Posterior vena cava (tissue), 2 donors: Measurements from ENCODE around the gene SPOCK2. TPM values are rescaled to one million over a fixed set of nuclear protein-coding genes. Genes with fewer than 3 reads are reported as not detected.

Experiments
- DNase-seq: peaks from one replicate; pipeline ENCODE4 v3.0.0-alpha.2; 2020; ENCODE audit warnings: low spot score
- intact Hi-C, 2 donors: fragments of 100-400 bp; cut with DNase I; formaldehyde crosslinking; loops; one replicate each; pipeline versions ENCODE4 v1.14.1 to v1.14.2; 2022 to 2023
- total RNA-seq, 2 donors: library from RNA; stranded (reverse); fragmentation: NEBNext Ultra II Directional; extraction: Animal tissue kit (Norgen Biotek cat#: 25700); gene quantifications; one replicate each; pipeline ENCODE4 v1.2.1, GENCODE V29; 2021
- donor health status: DM: yes; HTN: yes; CAD: no.
- donor health status: DM: yes; HTN: yes; CAD: no.

Gene SPOCK2
- total RNA-seq, 2 donors from 2014 or later: 2.4 to 4.5 TPM

DNA sequence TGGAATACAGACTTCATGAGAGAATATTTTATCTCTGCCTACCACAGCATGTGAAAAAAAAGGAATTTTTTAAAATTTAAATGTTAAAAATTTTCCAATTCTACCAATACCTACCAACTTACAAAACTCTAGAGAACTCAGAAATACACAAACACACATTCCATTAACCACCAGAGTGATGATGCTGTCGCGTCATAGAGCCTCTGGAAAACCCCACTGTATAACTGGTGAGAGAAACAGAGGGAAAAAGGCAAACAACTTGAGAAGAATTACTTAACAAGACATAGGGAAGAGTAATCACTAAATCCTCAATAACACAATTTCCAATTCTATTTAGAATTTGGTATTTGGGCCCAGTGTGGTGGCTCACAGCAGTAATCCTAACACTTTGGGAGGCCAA is 6.2 kb upstream of the SPOCK2 start:
- intact Hi-C loops: no loop called here
- no peak for DNase-seq

DNA sequence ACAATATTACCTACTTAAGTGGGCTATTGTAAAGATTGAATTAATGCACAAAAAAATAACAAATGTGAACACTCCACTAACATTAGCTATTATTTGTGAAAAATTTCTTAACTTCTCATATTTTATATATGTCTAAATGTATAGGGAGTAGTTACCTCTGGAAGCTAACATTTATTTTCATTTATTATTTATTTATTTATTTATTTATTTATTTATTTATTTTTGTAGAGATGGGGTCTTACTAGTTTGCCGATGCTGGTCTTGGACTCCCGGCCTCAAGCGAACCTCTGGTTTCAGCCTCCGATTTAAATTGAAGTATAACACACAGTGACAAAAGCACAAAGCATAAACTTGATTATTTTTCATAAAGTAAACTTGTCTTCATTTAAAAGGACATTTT is 5.1 kb upstream of the SPOCK2 start:
- DNase-seq: no peak
- intact Hi-C loops: no loop called here

DNA sequence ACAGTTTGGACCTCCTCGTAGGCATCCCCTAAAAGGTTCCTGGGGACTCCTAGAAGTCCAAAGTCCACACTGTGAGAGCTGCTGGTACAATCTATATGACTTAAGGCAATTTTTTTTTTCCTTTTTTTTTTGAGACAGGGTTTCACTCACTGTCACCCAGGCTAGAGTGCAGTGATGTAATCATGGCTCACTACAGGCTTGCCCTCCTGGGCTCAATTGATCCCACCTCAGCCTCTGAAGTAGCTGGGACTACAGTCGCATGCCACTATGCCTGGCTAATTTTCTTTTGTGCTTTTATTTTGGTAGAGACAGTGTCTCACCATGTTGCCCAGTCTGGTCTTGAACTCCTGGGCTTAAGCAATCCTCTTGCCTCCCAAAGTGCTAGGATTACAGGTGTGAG is 4.6 kb upstream of the SPOCK2 start:
- intact Hi-C loops: no loop called here
- DNase-seq: no peak

DNA sequence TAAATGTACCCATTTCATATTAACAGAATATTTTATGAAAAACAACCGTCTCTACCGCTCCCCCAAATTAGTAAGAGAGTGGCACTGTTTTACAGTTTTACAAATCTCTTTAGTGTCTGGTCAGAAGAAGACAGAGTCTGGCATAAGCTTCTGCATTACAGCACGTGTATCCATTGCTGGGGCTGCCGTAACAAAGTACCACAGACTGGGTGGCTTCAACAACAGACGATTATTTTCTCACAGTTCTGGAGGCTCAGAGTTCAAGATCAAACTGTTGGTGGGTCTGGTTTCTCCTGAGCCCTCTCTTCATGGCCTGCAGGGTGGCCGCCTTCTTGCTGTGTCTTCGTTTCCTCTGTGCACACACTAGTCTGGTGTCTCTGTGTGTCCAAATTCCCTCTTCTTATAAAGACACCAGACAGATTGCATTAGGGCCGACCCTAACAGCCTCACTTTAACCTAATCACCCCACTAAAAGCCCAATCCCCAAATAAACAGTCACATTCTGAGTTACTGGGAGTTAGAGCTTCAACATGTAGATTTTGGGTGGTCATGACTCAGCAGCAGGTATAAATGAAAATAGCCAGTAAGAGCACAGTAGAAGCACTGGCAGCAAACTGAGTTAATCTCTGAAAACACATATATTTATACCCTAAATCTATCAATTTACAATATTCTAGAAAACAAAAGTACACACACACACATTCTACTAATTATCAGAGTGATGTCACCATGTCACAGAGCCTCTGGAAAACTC is 4.0 kb upstream of the SPOCK2 start:
- no peak for DNase-seq
- intact Hi-C loops: no loop called here

DNA sequence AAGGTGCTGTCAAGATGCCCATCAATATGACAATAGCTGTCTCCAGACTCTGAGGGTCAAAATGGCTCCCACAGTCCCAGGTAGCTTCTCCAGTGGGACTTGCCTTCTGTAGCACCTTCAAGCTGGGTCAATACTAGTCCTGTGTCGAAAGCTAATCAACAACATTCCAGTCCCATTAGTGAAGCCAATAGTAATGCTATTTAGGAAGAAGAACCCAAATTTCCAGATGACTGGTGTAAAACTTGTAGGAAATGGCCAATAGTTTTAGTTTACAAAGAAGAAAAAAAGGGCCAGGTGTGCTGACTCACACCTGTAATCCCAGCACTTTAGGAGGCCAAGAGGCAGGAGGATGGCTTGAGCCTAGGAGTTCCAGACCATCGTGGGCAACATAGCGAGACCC is 2.0 kb upstream of the SPOCK2 start:
- intact Hi-C loops: no loop called here
- DNase-seq: no peak

DNA sequence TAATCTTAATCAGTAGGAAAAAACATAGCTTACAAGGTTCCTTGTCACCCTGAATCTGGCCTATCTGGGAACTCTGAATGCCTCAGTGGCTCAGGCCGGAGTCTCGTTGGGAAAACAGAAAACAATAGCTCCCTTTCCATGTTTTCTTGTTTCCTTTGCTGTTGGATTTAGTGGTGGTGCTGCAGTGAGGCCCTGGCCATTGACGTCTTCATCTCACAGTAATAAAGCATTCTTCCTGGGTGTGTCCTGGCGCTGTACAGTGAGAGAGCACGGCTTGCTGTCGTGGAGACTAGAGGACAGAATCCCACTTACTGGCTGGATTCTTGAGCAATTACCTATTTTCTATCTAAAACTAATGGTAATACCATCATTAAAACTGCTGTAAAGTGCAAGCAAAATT is 1.3 kb upstream of the SPOCK2 start:
- DNase-seq: no peak

DNA sequence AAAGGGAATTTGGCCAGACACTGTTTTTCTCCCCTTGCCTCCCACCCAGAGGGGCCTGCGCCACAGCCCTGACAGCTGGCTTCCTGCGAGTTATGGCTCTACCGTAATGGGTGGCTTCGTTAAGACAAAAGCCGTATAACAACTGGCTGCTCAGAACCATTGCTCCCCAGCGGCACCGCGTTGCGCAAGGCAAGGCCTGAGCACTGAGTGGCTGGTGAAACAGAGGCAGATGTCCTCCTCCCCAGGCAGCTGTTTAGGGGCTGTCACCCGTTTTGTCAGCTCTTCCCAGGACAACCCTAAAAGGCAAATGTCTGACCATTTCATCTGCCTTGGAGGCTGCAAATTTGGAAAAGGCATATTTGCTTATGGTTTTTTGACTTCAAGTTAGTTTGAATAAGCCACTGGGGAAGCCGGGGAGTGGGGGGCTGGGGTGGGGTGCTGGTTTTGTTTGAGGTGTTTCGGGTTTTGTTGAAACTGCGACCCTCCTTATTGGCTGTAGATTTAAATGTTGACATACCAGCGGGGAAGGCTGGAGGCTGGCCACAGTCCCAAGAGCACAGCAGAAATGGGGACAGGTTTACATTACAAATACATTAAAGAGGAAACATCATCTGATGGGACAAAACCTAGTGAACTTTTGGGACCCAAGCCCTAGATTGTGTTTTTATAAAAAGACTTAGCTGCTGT is 681 bp upstream of the SPOCK2 start:
- intact Hi-C loops: no loop called here
- no peak for DNase-seq

More for the DNA sequence above, 1.3 kb upstream of the SPOCK2 start:
- intact Hi-C loops: no loop called here

DNA sequence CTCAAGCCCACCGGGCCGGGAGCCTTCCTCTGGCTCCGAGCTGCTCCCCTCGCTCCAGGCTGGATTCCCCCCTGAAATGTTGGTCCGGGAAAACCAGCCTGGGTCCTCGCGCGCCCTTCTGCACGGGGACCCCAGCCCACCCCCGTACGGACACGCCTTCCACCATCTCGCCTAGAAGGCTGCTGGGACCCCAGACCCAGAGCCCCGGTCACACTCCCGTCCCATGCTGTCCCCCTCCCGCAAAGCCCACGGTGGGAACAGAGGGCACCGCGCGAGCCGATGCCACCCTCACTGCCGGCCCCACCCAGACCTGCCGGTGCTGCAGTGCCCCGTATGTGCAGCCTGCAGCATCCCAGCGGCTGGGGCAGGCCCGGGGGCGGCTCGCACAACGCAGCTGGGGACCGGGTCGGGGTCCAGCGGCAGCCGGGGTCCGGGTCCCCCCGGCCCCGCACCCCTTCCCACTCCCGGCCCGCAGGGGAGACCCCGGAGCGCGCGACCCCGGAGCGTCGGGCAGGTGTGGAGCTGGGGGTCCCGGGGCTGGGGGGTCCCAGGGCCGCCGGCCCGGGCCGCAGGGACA is 871 bp downstream of the SPOCK2 start:
- intact Hi-C loops: no loop called here
- no peak for DNase-seq

DNA sequence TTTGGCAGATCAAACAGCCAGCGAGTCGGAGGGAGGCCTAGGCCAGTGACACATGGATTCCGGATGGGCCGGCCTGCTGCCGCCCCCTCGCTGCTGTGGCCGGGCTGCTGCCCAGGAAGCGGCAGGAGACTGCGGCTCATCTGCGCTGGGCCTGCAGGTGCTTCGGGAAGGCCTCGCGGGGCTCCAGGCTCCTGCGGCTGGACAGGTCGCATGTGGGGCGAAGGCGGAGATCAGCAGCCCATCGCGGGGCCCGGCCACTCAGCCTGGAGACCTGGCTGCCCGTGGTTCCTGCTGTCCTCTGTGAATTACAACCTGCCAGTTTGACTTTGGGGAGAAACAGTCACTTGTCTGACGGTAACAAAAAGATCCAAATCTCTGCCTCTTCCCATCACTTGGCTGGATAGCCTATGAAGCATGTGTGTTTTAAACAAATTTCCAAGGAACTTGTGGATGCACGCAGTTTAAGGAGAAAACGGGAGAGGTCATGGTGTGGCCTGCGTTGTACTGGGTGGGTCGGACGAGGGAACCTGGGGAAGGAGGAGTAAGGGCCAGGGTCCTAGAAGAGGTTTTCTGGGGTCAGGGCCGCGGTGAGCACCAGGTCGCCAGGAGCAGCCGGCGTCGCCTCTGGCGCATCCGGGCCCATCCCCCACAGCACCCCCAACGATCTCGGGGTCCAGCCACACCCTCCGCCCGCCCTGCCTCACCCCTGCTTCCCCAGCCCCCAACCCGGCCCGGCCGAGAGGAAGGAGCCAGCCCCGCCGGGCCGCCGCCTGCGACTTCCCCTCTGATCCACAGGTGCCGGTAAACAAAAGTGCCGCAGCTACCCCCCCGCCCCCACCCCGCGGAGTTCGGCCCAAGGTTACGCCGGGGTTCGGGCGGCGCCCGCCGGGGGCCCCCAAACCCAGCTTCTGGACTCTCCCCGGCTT is 1.6 kb downstream of the SPOCK2 start:
- DNase-seq: peak; percentile 90
- intact Hi-C loops: no loop called here

DNA sequence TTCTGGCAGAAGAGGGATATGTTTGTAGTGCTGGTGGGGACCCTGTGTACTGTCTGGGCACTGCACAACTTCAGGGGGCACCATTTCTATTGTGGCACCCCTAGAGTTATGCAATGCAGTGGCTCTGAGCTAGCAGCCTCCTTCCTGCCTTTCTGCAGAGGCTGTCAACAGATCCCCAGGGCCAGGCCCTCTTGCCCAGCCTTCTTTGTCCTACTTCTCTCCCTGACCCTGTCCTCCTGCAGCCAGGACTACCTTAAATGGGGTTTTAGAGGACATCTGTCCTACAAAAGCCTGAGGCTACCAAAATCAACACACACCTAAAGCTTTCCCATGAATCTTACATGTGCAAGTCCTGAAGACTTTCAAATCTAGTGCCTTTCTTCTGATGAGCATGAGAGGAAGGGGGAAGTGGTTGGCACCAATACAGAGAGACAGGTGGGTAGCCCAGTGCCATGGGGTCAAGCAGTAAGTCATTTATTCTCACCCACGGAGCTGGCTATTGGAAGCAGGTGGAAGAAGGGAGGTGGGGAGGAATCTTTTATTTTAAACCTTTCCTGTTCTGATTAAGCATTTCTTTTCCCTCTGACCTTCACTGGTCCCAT is 2.4 kb downstream of the SPOCK2 start:
- DNase-seq: no peak
- intact Hi-C loops: no loop called here

DNA sequence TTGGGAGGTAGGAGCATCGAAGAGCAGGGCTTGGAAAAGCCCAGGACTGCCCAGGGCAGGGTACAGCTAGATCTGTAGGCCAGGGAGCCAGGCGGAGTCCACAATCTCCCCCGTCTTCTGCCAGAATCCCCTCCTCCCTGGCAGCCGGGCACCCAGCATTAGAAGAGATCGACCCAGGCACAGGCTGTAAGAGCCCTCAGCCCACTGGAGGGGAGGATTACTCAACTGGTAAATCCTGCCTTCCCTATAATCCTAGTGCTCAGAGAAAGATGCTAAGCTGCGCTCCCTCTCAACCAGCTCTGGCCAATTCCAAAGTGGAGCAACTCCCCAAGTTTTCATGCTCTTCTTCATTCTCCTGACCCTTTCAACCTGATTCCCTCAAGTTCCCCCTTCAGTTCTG is 3.2 kb downstream of the SPOCK2 start:
- intact Hi-C loops: no loop called here
- DNase-seq: no peak

DNA sequence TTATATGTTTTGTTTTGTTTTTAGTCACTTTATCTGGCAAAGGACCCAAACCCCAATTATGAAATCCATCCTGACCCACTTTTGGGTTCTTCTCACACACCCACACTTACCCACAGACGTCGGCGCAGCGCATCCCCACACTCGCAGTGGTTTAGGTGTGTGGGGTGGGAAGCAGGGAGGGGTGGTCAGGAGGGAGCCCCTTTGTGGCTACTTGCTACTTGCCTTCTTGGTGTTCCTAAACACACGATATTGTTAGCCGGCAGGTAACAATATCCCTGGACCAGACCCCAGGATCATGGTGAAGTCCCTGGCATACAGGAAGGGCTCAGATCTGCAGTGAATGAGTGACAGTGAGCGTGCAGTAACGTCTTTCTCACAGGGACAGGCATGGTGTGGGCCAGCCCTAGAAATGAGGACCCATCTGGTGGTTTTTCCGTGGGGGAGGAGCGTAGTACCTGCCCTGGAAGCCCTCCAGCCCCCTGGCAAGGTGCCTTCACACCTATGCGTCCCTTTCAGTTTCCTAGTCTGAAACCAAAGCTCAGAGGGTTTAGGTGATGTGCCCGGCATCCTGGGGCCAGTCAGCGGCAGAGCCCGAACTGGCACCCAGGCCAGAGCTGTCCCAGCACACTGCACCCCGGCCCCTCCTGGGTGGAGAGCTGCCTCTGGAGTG is 4.4 kb downstream of the SPOCK2 start:
- DNase-seq: no peak
- intact Hi-C loops: no loop called here

DNA sequence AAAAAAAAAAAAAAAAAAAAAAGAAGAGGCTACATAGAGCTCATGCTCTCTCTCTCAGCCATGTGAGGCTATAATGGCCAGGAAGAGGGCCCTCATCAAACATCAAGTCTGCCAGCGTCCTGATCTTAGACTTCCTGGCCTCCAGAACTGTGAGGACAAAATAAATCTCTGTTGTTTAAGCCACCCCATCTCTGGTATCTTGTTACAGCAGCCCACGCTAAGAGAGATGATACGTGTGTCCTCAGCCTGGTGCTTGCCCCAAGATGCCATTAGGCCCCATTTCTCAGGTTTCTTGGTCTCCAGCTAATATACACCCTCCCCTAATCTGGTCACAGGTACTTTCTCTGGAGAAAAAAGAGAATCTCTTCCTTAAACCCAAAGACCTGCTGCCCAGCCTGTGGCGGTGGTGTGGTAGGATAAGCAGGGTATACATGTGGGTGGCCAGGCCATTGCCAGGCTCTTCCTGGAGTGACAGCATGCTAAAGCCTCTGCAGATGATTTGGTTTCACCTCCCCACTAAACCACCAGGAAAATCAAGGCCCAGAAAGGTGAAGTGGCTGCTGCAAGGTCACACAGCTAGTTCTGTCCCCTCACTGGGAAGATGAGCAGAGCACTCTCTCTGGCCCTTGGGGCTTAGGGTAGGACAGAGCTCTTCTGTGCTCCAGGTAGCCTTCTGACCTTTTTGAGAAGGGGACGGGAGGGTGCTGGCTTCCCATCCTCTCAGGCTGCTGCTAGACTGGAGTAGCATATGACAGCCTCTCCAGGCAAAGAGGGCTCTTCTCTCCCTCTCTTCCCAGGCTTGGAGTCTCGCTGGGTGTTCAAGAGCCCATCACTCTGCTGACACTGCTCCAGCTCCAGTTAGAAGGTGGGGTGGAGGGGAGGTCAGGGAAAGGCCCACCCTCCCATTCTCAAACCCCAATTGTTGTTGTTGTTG is 5.2 kb downstream of the SPOCK2 start:
- intact Hi-C loops: no loop called here
- DNase-seq: no peak

DNA sequence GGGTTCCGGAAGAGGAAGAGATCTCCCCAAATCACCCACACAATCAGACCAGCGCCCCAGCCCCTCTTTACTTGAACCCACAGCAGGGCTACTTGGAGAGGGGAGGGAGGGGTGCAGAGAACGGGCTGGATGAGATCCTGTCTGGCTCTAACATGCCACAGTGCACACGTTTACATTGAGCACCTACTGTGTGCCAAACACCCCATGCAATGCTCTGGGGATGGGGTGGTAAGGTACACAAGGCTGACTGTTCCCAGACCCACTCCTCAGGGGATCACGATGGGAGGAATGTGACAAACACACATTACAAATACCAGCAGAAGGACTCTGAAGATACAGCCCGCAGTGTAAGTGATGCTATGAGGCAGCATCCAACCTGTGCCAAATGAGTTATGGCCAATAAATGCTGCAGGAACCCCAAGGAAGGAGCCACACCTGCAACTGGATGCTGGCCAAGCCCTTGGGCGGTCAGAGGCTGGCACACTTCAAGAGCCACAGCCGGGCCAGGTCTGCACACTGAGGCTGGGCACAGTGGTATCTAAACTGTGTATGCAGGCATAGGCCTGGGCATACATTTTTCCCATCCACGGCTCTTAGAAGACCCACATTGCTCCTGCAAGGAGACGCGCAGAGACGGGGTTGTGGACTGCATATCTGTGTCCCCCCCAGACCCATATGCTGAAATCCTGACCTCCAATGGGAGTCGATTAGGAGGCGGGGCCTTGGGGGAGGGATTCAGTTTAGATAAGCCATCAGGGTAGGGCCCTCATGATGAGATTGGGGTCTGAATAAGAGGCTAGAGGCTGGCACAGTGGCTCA is 6.4 kb downstream of the SPOCK2 start:
- intact Hi-C loops: no loop called here

DNA sequence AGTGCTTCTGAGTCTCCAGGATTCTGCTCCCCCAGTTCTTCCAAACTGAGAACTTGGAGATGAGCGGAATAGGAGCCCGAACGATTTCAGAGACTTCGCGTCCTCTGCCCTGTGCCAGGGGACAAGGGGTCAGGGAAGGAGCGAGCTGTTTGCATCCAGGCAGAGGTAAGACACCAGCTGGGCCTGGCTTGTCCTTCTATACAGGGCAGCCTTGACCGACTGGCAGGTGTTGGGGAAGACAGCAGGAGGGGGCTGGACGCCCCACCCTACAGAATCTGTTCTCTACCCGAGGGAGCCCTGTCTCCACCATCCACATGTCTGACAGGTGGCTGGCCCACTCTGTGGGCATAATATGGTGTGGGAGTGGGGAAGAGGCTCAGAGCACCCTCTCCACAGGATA is 7.1 kb downstream of the SPOCK2 start:
- no peak for DNase-seq
- intact Hi-C loops: no loop called here

More for the DNA sequence above, 6.4 kb downstream of the SPOCK2 start:
- no peak for DNase-seq

DNA sequence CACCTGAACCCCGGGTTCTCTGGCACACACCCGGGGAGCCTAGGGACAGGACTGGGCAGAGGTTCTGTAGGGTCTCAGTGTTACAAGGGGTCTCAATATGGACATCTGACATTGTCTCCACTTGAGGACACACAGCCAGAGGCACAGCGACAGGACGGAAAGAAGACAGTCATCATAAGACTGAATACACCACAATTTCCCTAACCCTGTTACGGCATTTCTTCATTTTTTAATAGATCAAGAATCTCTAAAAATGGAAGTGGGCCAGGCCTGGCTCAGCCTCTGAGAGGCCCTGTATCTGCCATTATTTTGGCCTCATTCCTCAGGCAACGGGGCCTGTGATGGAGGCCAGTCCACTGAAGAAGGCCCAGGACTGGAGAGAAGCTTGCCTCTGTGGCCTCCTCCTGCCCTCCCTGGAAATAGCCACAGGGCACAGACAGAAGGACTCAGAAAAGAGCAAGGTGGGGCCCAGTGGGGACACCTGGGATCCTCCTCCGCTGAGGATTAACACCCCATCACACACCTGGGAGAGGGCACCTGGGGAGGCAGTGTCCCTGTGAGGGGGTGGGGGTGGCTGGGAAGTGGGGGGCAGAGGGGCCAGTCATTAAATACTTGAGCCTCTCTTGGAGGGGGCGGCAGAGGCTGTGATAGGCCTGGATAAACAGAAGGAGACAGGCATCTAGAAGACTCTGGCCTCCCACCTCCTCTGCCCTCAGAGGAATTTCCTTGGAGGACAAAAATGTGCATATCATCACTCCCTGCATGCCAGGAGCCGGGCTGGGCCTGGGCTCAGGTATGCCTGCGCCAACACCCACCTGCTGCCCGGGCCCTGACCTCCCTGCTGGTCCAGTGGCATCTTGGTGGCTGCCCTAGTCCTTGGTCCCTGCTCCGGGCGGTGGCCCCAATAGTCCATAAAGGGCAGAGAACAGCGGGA is 8.0 kb downstream of the SPOCK2 start:
- DNase-seq: no peak
- intact Hi-C loops: no loop called here
